Activated CD8-positive, alpha-beta T cell treated with anti-CD3 and anti-CD28 coated beads for 36 hours (primary cell): ENCODE data around the gene ALKBH6. TPM values are rescaled to one million over a fixed set of nuclear protein-coding genes. Genes with fewer than 3 reads are reported as not detected.
"Not testable (repeated sequence)": the region's sequence is repeated elsewhere in the genome, so short reads cannot be mapped to it uniquely, and the experiment has no call there.

ENCODE experiments used
- ATAC-seq: fragments of 200-7000 bp; cut with Tn5 transposase; one replicate; pipeline ENCODE4 v1.10.0; 2021; ENCODE audit warnings: mild to moderate bottlenecking, moderate library complexity
- CTCF ChIA-PET: fragments of 350-600 bp; sonication (Branson Sonifier 250); formaldehyde crosslinking; loops from one replicate; lab custom pipeline; 2021; ENCODE audit warnings: antibody characterized with exemption; lab: Charles Lee
- POLR2A ChIA-PET: fragments of 350-600 bp; sonication (Branson Sonifier 250); formaldehyde crosslinking; loops from one replicate; lab custom pipeline; 2021; ENCODE audit warnings: antibody characterized with exemption; lab: Charles Lee
- DNase-seq: peaks from one replicate; pipeline ENCODE4 v3.0.0-alpha.2; 2020
- H3K27ac Mint-ChIP-seq: one replicate; pipeline ENCODE4 v1.8.0; 2021; ENCODE audit warnings: mild to moderate bottlenecking, mixed read lengths
- H3K27me3 Mint-ChIP-seq: one replicate; pipeline ENCODE4 v1.8.0; 2021; ENCODE audit warnings: mixed read lengths
- H3K36me3 Mint-ChIP-seq: one replicate; pipeline ENCODE4 v1.8.0; 2021; ENCODE audit warnings: low read depth, mixed read lengths
- H3K4me1 Mint-ChIP-seq: one replicate; pipeline ENCODE4 v1.8.0; 2021; ENCODE audit warnings: low read depth, mixed read lengths
- H3K4me3 Mint-ChIP-seq: one replicate; pipeline ENCODE4 v1.8.0; 2021; ENCODE audit warnings: mild to moderate bottlenecking, moderate library complexity, mixed read lengths
- H3K9me3 Mint-ChIP-seq: one replicate; pipeline ENCODE4 v1.8.0; 2021; ENCODE audit warnings: mixed read lengths
- CTCF ChIP-seq: fragments of 200-600 bp; IDR thresholded peaks from one replicate; pipeline ENCODE4 v1.8.0; 2022; ENCODE audit warnings: antibody characterized with exemption, mild to moderate bottlenecking
- intact Hi-C: fragments of 100-400 bp; cut with micrococcal nuclease; formaldehyde crosslinking; loops from one replicate; pipeline ENCODE4 v1.10.0; 2022
- total RNA-seq, 2 experiments: library from RNA; stranded (reverse); gene quantifications; one replicate each; pipeline ENCODE4 v1.2.3, GENCODE V29; 2021

ALKBH6 gene
- total RNA-seq, 2 experiments from 2014 or later = 36.5 to 37.5 TPM

- peak; percentile 23 for DNase-seq
- ChIA-PET CTCF (no interaction called here), POLR2A (interaction anchor here (0.6 kb wide), 1 partner anchor 939 kb away, joined by 3 read pairs; no protein-coding TSS in a partner anchor)
- H3K27me3 Mint-ChIP-seq = peaks cover 41% of the 10 kb centered on the region
- H3K27ac Mint-ChIP-seq = no peak overlapping the region
- no peaks in the 10 kb centered on the region for H3K36me3 Mint-ChIP-seq
- H3K9me3 Mint-ChIP-seq = peaks cover 4% of the 10 kb centered on the region
- intact Hi-C loops = no loop called here
- no peak for TF ChIP-seq CTCF
- ATAC-seq = peak; percentile 39
- peaks cover 3% of the 10 kb centered on the region for H3K4me1 Mint-ChIP-seq
- H3K4me3 Mint-ChIP-seq = peak overlapping the region; percentile 63
Measured at GRCh38 chr19:35986664-35987570, 27.1 kb downstream of the ALKBH6 start.

- no peak for DNase-seq
- Mint-ChIP-seq H3K27me3 (peaks cover 41% of the 10 kb centered on the region), H3K36me3 (no peaks in the 10 kb centered on the region), H3K27ac (no peak overlapping the region), H3K9me3 (peaks cover 4% of the 10 kb centered on the region), H3K4me3 (no peak overlapping the region), H3K4me1 (peaks cover 3% of the 10 kb centered on the region)
- intact Hi-C loops = no loop called here
- no peak for ATAC-seq
- TF ChIP-seq CTCF = no peak
- POLR2A ChIA-PET = no interaction called here
- CTCF ChIA-PET = no interaction called here
Measured at GRCh38 chr19:35986111-35986510, 27.9 kb downstream of the ALKBH6 start.

- DNase-seq (no peak), ATAC-seq (no peak)
- Mint-ChIP-seq H3K27ac (no peak overlapping the region), H3K4me3 (no peak overlapping the region), H3K27me3 (peaks cover 45% of the 10 kb centered on the region), H3K4me1 (peaks cover 3% of the 10 kb centered on the region), H3K36me3 (no peaks in the 10 kb centered on the region), H3K9me3 (no peaks in the 10 kb centered on the region)
- intact Hi-C loops = no loop called here
- CTCF ChIA-PET = no interaction called here
- no peak for TF ChIP-seq CTCF
- POLR2A ChIA-PET = interaction anchor here (0.5 kb wide), 1 partner anchor 504 kb away, joined by 3 read pairs; no protein-coding TSS in a partner anchor
Measured at GRCh38 chr19:35983177-35983576, 30.8 kb downstream of the ALKBH6 start.

GRCh38 chr19:35980997-35981396 lies 33.0 kb downstream of the ALKBH6 start:
- DNase-seq, H3K9me3 Mint-ChIP-seq, H3K36me3 Mint-ChIP-seq, ATAC-seq, H3K4me3 Mint-ChIP-seq, H3K27ac Mint-ChIP-seq, intact Hi-C loops, H3K4me1 Mint-ChIP-seq: not testable (repeated sequence)
- CTCF ChIA-PET = interaction anchor here (1.0 kb wide), 2 partner anchors 14 to 22 kb away, joined by 3 to 4 read pairs; no protein-coding TSS in a partner anchor
- POLR2A ChIA-PET = interaction anchor here (0.6 to 1.4 kb wide), 2 partner anchors 12 to 77 kb away, joined by 3 to 7 read pairs; no protein-coding TSS in a partner anchor
- H3K27me3 Mint-ChIP-seq = peaks cover 38% of the 10 kb centered on the region

- DNase-seq = no peak
- Mint-ChIP-seq H3K27ac (no peak overlapping the region), H3K27me3 (peaks cover 24% of the 10 kb centered on the region), H3K36me3 (no peaks in the 10 kb centered on the region), H3K9me3 (no peaks in the 10 kb centered on the region), H3K4me1 (no peaks in the 10 kb centered on the region), H3K4me3 (no peak overlapping the region)
- intact Hi-C loops = no loop called here
- CTCF ChIA-PET = no interaction called here
- POLR2A ChIA-PET = interaction anchor here (1.0 kb wide), 1 partner anchor 20 kb away, joined by 4 read pairs; no protein-coding TSS in a partner anchor
- no peak for ATAC-seq
- no peak for TF ChIP-seq CTCF
Measured at GRCh38 chr19:35978832-35979365, 35.1 kb downstream of the ALKBH6 start.
